ENCODE data around the gene IFNAR1. TPM values are rescaled to one million over a fixed set of nuclear protein-coding genes. Genes with fewer than 3 reads are reported as not detected.
"Not testable (repeated sequence)": the region's sequence is repeated elsewhere in the genome, so short reads cannot be mapped to it uniquely, and the experiment has no call there.

The IFNAR1 gene
- total RNA-seq, 1 donor from 2014 or later: 29.5 TPM

DNA sequence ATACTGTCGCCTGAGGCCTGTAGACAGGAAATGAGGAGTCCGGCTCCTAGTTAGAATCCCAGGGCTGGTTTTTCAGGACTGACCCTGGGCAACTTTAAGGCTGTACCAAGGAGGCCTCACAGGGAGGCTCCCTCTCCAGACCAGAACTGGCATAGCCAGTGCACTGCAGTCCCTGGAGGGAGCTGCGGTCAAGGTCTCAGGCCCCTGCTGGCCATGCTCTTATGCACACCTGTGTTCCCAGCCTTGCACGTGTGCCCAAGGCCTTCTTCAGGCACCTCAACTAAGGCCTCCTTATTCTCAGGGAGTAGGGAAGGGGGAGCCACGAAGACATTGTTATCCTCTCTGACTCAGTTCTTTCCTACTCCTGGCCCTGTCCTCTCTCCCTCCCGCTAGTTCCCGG, 22.0 kb upstream of the IFNAR1 start:
- no peak for DNase-seq (ENCODE audit: low spot score)
- intact Hi-C loops (cut with DNase I): no loop called here

- DNase-seq (ENCODE audit: low spot score): no peak
- intact Hi-C loops (cut with DNase I): no loop called here
Measured at GRCh38 chr21:33305344-33305671, 19.5 kb upstream of the IFNAR1 start.

- intact Hi-C loops (cut with DNase I): no loop called here
- no peak for DNase-seq (ENCODE audit: low spot score)
Measured at GRCh38 chr21:33305938-33306337, 18.8 kb upstream of the IFNAR1 start.

DNA sequence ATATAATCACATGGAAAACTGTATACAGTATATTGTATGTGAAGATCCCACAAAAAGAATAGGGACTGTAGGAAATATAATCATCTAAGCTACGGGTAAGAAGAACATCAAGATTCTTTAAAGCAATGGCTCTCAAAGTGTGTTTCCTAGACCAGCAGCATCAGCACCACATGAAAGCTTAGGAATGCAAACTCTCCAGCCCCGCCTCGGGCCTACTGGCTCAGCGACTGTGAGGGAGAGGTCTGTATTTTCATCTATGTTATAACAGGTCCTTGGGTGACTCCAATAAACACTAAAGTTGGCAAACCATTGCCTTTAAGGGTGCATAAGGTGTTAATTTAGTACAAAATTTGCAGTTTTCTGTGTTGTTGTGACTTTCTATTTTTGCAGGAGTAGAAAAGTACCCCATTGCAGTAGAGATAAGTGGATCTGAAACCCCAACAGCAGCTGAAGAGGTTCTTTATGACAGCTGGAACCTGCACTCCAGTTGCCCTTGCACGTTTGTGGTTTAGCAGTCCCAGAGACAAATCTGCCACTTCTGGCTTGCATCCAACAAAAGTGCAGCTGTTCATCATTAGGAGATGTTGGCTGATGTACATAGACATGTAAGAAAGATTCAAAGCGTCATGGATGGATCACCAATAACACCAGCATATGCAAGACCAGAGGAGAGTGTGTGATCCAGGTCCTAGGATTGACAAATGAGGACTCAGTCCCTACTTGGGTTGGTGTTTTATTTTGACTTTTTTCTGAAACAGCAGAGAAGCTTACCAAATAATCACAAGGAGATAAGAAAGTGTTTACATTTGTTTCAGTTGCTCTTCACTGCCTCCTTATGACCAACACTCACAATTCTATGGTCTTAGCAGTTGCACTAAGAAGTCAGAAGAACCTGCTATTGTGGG, 15.9 kb upstream of the IFNAR1 start:
- no peak for DNase-seq (ENCODE audit: low spot score)
- intact Hi-C loops (cut with DNase I): no loop called here

- no peak for DNase-seq (ENCODE audit: low spot score)
- intact Hi-C loops (cut with DNase I): no loop called here
Measured at GRCh38 chr21:33309778-33310177, 15.0 kb upstream of the IFNAR1 start.

DNA sequence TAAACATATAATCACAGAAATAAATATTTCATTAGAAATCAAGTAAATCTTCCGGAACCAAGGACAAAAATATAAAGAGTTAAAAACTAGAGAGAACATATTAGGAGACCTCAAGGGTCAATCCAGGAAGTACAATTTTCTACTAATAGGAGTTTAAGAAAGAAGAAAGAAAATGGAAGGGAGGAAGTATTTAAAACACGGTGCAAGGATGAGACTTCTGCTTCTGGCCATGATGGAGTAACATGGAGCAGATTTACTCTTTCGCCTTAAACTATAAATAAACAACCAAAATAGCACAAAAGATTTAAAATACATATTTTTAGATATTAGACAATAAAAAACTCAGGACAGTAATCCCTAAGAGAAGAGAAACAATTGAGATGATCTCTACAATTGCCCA, 12.6 kb upstream of the IFNAR1 start:
- intact Hi-C loops (cut with DNase I): no loop called here
- DNase-seq (ENCODE audit: low spot score): no peak

DNA sequence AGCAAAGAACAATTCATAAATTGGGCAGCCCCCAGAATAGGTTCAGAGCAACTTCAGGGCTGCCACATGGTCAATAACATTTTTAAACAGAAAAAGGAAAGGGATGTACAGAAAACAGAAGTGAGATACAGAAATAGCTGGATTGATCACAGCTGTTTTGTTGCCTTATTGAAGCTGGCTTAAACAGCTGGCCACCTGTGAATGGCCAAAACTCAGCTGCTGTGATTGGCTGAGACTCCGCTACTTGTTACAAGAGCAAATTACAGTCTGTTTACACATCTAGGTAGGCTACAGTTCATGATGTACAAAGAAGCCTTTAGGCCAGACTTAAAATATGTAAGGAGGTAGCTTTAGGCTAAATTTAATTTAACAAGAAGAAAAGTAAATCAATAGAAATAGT, 11.6 kb upstream of the IFNAR1 start:
- intact Hi-C loops (cut with DNase I): no loop called here
- no peak for DNase-seq (ENCODE audit: low spot score)

GRCh38 chr21:33313611-33314010, 11.2 kb upstream of the IFNAR1 start:
- DNase-seq (ENCODE audit: low spot score): no peak
- intact Hi-C loops (cut with DNase I): no loop called here

GRCh38 chr21:33314111-33314510, 10.7 kb upstream of the IFNAR1 start:
- DNase-seq (ENCODE audit: low spot score): no peak
- intact Hi-C loops (cut with DNase I): no loop called here

DNA sequence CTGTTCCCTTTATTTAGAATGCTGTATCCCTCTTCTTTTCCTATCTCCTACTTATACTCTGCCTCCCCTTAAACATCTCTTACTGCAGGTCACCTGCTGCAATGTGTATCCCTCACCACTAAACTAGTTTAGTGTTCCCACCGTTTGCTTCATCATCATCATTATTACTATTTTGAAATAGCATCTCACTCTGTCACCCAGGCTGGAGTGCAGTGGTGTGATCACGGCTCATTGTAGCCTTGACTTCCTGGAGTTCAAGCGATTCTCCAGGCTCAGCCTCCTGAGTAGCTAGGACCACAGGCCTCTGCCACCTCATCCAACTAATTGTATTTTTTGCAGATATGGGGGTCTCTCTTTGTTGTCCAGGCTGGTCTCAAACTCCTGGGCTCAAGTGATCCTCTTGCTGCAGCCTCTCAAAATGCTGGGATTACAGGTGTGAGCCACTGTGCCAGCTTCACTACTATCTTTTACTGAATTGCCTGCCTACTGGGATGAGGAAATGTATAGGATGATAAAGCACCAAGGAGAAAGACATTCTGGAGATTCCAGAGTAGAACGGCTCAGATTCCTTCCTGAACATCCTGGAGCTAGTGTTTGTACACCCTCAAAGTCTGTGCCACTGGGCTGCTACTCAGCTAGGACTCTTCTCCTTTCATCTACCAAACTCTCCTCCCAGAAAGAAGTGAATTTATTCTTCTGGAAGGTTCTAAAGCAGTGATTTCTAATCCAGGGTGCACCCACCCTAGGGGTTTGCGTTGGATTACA, 8.6 kb upstream of the IFNAR1 start:
- intact Hi-C loops (cut with DNase I): no loop called here
- no peak for DNase-seq (ENCODE audit: low spot score)

DNA sequence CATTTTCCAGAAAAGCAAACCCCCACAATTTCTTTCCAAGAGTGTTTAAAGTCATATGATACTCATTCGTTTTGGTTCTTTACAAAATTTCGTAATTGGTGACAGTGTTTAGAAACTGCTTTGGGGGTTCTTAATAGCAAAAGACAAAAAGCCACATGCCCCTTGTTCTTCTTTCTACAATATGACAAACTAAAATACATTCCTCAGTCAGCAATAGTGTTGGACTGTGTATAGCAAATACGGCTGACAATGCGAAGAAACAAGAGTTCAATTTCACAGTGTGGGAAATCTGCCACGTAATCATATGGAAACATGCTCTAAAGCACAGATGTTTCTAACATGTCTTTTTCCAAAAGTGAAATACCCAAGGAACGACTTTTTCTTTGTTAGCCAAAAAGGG, 7.6 kb upstream of the IFNAR1 start:
- DNase-seq (ENCODE audit: low spot score): no peak
- intact Hi-C loops (cut with DNase I): no loop called here

GRCh38 chr21:33317786-33318486, 6.8 kb upstream of the IFNAR1 start:
- DNase-seq (ENCODE audit: low spot score): no peak
- intact Hi-C loops (cut with DNase I): no loop called here

DNA sequence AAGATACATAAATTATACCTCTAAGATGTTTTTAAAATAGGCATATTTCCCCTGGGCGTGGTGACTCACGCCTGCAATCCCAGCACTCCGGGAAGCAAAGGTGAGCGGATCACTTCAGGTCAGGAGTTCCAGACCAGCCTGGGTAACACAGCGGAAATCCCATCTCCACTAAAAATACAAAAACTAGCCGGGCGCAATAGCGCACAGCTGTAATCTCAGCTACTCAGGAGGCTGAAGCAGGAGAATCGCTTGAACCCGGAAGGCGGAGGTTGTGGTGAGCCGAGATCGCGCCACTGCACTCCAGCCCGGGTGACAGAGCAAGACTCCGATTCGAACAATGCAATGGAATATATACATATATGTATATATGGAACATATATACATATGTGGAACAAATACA, 3.8 kb upstream of the IFNAR1 start:
- intact Hi-C loops (cut with DNase I); DNase-seq (ENCODE audit: low spot score): not testable (repeated sequence)

DNA sequence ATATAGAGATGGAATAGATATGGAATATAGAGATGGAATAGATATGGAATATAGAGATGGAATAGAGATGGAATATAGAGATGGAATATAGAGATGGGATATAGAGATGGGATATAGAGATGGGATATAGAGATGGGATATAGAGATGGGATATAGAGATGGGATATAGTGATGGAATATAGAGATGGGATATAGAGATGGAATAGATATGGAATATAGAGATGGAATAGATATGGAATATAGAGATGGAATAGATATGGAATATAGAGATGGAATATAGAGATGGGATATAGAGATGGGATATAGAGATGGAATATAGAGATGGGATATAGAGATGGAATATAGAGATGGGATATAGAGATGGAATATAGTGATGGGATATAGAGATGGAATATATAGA, 1.2 kb upstream of the IFNAR1 start:
- intact Hi-C loops (cut with DNase I): loop anchor here (2.0 kb wide), 2 partner anchors 37 to 57 kb away; partner anchors contain the start of gene IL10RB
- not testable (repeated sequence) for DNase-seq (ENCODE audit: low spot score)

DNA sequence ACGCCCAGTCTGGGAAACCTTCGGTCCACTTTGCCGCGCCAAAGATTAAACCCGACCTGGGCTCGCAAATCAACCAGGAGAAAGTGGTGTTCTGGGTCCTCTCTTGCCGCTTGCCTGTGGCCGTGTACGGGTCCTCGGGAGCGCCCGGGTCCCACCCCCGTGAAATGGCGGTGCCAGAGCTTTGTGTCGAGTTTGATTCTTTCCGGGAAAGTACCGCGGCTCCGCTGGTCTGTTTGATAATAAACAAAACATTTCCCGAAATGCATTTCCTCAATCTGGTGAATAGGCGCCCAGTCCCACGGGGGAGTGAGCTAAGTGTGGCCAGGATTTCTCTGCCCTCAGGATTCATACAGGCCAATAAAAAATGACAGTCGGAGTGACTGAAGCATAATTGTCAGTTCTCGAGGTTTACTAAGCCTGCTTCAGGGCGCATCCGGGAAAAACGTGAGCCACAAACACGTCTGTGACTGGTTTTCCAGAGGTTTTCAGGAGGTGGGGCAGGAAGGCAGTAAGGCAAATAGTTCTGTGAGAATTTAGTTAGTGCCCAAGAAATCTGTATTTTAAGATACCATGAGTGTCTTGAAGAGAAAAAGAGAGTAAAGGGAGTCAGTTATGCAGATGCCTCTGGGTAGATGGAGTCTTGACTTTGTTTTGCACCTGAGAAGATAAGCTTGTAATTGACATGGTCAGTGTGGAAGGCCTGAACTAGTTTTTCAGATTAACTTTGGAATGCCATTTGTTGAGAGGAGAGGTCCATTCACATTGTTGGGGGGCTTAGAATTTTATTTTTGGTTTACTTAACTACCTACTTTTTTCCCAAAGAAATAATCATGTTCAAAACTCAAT, 675 bp downstream of the IFNAR1 start:
- intact Hi-C loops (cut with DNase I): loop anchor here (2.0 to 5.0 kb wide), 3 partner anchors 35 to 59 kb away; partner anchors contain the start of gene IL10RB
- DNase-seq (ENCODE audit: low spot score): peak; percentile 92

DNA sequence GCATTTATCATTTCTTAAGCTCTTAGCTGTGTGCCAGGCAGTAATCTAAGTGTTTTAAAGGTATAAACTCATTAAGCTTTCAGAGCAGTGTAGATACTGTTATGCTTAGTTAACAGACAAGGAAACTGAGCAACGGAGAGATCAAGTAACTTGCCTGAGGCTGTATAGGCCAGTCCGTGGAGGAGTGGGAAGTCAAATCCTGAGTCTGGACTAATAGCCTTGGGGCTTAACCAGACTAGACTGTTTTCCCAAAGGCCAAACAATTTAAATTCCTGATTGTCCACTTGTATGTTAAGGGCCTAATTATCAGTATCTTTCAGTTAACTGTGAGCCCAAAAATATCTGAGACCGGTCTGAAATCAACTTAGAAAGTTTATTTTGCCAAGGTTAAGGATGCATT, 2.6 kb downstream of the IFNAR1 start:
- DNase-seq (ENCODE audit: low spot score): no peak
- intact Hi-C loops (cut with DNase I): loop anchor here (5.0 kb wide), 1 partner anchor 40 kb away; no protein-coding TSS in a partner anchor

- intact Hi-C loops (cut with DNase I): loop anchor here (5.0 kb wide), 1 partner anchor 41 kb away; no protein-coding TSS in a partner anchor
- no peak for DNase-seq (ENCODE audit: low spot score)
Measured at GRCh38 chr21:33327792-33328433, 3.1 kb downstream of the IFNAR1 start.

DNA sequence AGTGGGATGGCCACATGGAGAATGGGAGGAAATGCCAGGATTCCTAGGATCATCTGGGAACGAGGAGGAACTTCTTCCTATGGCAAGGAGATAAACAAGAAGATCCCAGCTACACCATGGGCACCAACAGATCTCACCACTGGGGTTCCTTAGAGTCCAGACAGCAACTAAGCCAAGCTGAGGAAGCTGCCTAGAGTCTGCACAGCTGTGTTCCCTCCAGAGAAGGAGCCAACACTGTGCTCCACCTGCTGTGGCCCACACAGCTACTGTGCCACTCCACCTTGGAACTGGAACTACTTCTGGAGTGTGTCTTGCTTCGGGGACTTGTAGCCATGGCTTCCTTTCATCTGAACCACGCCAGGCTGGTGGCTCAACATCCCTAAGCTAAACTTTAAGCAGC, 6.0 kb downstream of the IFNAR1 start:
- intact Hi-C loops (cut with DNase I): no loop called here
- no peak for DNase-seq (ENCODE audit: low spot score)

- intact Hi-C loops (cut with DNase I): no loop called here
- DNase-seq (ENCODE audit: low spot score): no peak
Measured at GRCh38 chr21:33332143-33332542, 7.4 kb downstream of the IFNAR1 start.
